Activated naive CD4-positive, alpha-beta T cell treated with anti-CD3 and anti-CD28 coated beads, Interleukin-2, amount 50 U/mL, for 72 hours (primary cell): ENCODE results near the gene DRC7. TPM values are rescaled to one million over a fixed set of nuclear protein-coding genes. Genes with fewer than 3 reads are reported as not detected.
A peak's percentile ranks its signal among the peaks of the same experiment; 100 is the strongest.

Source experiments
- ATAC-seq, 2 donors: fragments of 150-1000 bp; cut with Tn5 transposase; 2 replicates each; pipeline ENCODE4 v1.10.0; 2021; ENCODE audit warnings: mild to moderate bottlenecking in 2 of 2, moderate library complexity in 2 of 2
- DNase-seq, 2 donors: peaks; one replicate each; pipeline ENCODE4 v3.0.0; 2021 to 2022; ENCODE audit warnings: low spot score in 2 of 2
- H3K27ac Mint-ChIP-seq, 2 donors: one replicate each; pipeline ENCODE4 v1.8.0; 2022; ENCODE audit warnings: mild to moderate bottlenecking in 2 of 2, mixed read lengths in 2 of 2
- H3K36me3 Mint-ChIP-seq, 2 donors: one replicate each; pipeline ENCODE4 v1.8.0; 2022; ENCODE audit warnings: mixed read lengths in 2 of 2
- H3K9me3 Mint-ChIP-seq, 2 donors: one replicate each; pipeline ENCODE4 v1.8.0; 2022; ENCODE audit warnings: mixed read lengths in 2 of 2
- total RNA-seq, 2 donors: library from RNA; stranded (reverse); gene quantifications; one replicate each; pipeline ENCODE4 v1.2.3, GENCODE V29; 2022

DRC7 gene, protein sequence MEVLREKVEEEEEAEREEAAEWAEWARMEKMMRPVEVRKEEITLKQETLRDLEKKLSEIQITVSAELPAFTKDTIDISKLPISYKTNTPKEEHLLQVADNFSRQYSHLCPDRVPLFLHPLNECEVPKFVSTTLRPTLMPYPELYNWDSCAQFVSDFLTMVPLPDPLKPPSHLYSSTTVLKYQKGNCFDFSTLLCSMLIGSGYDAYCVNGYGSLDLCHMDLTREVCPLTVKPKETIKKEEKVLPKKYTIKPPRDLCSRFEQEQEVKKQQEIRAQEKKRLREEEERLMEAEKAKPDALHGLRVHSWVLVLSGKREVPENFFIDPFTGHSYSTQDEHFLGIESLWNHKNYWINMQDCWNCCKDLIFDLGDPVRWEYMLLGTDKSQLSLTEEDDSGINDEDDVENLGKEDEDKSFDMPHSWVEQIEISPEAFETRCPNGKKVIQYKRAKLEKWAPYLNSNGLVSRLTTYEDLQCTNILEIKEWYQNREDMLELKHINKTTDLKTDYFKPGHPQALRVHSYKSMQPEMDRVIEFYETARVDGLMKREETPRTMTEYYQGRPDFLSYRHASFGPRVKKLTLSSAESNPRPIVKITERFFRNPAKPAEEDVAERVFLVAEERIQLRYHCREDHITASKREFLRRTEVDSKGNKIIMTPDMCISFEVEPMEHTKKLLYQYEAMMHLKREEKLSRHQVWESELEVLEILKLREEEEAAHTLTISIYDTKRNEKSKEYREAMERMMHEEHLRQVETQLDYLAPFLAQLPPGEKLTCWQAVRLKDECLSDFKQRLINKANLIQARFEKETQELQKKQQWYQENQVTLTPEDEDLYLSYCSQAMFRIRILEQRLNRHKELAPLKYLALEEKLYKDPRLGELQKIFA
- not detected for total RNA-seq

- Mint-ChIP-seq H3K9me3 (no peaks in the 10 kb centered on the region), H3K36me3 (no peaks in the 10 kb centered on the region), H3K27ac (no peak within 1 kb of the TSS)
- DNase-seq (no peak), ATAC-seq (peak in 1 of 2 donors; percentile 78)
Measured at GRCh38 chr16:57694725-57695679, at the start of gene DRC7. Gene DRC7, plus strand, starts transcription at chr16:57694806. Its CDS starts 3,144 bp downstream, at chr16:57697950.

DNA sequence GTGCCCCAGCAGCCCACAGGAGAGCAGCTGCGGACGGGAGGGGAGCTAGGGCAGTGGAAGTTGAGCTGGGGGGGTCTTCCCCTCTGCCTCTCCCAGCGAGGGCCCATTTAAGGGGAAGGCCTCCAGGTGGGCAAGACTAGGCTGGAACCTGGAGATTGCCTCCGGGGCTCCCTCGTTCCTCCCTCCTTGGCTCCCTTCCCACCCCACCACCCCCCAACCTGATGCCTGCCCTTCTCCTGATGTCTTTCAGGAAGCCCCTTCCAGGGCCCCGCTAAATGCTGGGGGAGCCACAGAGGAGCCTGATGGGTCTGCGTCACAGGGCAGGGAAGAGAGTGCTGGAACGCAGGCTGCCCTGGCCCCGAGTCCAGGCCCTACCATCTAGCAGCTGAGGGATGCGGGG is 49.4 kb upstream of the DRC7 start:
- DNase-seq, result no peak
- Mint-ChIP-seq H3K9me3 (no peaks in the 10 kb centered on the region), H3K27ac (no peak overlapping the region), H3K36me3 (no peaks in the 10 kb centered on the region)
- no peak for ATAC-seq

- Mint-ChIP-seq H3K9me3 (no peaks in the 10 kb centered on the region), H3K27ac (no peak overlapping the region), H3K36me3 (no peaks in the 10 kb centered on the region)
- DNase-seq, result no peak
- ATAC-seq, result no peak
Measured at GRCh38 chr16:57645691-57646387, 48.8 kb upstream of the DRC7 start.

DNA sequence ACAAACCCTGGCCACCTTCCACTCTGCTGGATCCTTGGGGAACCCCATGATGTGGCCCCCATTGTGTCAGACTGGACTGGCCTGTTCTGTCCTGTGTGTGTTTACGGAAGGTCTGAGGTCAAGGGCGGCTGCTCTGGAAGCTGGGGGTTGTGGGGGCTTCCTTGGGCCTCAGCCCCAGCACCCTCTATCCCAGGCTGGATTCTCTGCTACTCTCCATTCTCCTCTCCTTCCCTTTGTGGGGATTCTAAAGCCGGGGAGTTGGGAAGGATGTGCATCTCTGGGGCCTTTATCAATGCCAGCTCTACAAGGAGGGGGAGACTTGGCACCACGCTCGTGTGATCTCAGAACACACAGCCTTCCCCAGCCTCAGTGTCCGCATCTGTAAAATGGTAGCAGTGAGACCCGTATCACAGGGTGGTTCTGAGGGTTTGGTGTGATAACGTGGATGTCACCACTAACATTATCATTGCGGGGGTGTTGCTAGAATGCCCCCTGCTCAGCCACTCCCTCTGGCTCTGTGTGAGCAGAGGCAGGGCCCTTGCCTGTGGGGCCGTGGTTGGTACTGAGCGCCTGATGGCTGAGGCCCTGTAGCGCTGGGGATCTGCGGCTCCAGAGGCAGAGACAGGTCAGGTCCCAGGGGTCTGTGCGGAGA is 48.1 kb upstream of the DRC7 start:
- H3K27ac Mint-ChIP-seq, result no peak overlapping the region
- H3K9me3 Mint-ChIP-seq, result no peaks in the 10 kb centered on the region
- no peaks in the 10 kb centered on the region for H3K36me3 Mint-ChIP-seq
- DNase-seq, result no peak
- ATAC-seq, result no peak

DNA sequence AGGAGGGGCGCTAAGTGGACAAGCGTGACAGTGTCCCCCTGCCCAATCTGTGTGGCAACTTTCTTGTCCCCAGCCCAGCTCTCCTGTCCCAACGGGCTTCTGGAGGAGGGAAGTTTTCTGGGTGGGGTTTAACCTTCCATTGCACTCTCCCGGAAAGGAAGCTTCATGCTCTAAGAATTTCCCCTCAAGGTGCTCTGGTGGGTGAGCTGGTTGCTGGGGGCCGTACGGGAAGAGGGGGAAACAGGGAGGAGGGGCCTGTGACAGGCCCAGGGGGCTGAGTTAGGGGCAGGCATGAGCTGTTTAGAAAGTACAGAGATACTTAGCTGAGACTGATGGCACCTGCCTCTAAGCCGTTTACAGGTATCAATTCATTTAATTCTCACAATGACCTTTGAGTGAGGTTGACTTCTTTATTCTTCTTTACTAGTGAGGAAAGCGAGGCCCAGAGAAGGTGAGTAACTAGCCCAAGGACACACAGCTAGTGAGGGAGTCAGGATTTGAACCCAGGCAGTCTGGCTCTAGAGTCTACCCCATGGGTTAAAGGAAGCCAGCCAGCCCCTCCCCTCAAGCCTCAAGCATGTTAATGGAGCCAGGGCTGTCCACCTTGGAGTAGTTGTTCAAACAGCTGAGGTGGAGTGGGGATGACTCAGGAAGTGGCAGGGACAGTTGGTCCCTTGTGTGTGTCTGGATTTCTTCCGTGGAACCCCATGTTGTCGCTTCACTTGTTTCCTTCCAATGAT is 47.3 kb upstream of the DRC7 start:
- H3K9me3 Mint-ChIP-seq, result no peaks in the 10 kb centered on the region
- ATAC-seq, result no peak
- no peaks in the 10 kb centered on the region for H3K36me3 Mint-ChIP-seq
- no peak for DNase-seq
- peak overlapping the region; percentile 72 to 84 for H3K27ac Mint-ChIP-seq

DNA sequence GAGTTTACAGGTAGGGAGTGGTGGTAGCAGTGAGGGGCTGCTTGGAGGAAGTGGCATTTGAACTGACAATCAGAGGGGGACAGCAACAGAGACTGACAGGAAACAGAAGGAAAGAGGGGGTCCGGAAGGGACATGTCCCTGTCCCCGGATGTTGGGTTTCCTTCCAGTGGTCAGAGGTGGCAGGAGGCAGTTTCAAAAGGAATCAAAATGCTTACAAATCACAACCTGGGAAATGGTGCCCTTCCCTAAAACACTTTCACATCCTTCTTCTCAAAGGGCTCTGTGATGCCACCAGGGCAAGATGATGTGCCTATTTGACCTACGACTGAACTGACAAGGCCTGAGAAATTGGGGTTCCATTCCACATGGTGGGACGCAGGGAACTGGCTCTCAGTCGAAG is 46.5 kb upstream of the DRC7 start:
- Mint-ChIP-seq H3K27ac (peak overlapping the region in 1 of 2 donors; percentile 84), H3K9me3 (no peaks in the 10 kb centered on the region), H3K36me3 (no peaks in the 10 kb centered on the region)
- no peak for ATAC-seq
- DNase-seq, result no peak

GRCh38 chr16:57648581-57649442 is 45.8 kb upstream of the DRC7 start:
- Mint-ChIP-seq H3K36me3 (no peaks in the 10 kb centered on the region), H3K9me3 (no peaks in the 10 kb centered on the region), H3K27ac (peak overlapping the region; percentile 56 to 68)
- ATAC-seq (peak; percentile 83 to 85), DNase-seq (peak; percentile 87 to 94)

- no peak for ATAC-seq
- no peaks in the 10 kb centered on the region for H3K36me3 Mint-ChIP-seq
Measured at GRCh38 chr16:57649443-57649751, 45.2 kb upstream of the DRC7 start.

DNA sequence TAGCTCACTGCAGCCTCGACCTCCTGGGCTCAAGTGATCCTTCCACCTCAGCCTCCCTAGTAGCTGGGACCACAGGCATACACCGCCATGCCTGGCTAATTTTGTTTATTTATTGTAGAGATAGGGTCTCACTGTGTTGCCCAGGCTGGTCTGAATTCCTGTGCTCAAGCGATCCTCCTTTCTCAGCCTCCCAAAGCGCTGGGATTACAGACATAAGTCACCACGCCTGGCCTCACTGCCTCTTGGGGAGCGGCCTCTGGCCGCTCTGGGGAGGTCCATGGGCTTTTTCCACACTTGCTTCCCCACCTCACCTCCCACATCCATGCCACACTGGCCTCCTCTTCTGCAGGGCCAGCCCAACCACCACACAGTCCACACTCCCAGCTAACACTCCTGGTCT is 44.8 kb upstream of the DRC7 start:
- no peaks in the 10 kb centered on the region for H3K9me3 Mint-ChIP-seq
- DNase-seq (no peak), ATAC-seq (no peak)
- H3K36me3 Mint-ChIP-seq, result no peaks in the 10 kb centered on the region
- peak overlapping the region in 1 of 2 donors; percentile 15 for H3K27ac Mint-ChIP-seq

More at GRCh38 chr16:57649443-57649751, 45.2 kb upstream of the DRC7 start:
- Mint-ChIP-seq H3K27ac (peak overlapping the region; percentile 56 to 68), H3K9me3 (no peaks in the 10 kb centered on the region)
- no peak for DNase-seq

DNA sequence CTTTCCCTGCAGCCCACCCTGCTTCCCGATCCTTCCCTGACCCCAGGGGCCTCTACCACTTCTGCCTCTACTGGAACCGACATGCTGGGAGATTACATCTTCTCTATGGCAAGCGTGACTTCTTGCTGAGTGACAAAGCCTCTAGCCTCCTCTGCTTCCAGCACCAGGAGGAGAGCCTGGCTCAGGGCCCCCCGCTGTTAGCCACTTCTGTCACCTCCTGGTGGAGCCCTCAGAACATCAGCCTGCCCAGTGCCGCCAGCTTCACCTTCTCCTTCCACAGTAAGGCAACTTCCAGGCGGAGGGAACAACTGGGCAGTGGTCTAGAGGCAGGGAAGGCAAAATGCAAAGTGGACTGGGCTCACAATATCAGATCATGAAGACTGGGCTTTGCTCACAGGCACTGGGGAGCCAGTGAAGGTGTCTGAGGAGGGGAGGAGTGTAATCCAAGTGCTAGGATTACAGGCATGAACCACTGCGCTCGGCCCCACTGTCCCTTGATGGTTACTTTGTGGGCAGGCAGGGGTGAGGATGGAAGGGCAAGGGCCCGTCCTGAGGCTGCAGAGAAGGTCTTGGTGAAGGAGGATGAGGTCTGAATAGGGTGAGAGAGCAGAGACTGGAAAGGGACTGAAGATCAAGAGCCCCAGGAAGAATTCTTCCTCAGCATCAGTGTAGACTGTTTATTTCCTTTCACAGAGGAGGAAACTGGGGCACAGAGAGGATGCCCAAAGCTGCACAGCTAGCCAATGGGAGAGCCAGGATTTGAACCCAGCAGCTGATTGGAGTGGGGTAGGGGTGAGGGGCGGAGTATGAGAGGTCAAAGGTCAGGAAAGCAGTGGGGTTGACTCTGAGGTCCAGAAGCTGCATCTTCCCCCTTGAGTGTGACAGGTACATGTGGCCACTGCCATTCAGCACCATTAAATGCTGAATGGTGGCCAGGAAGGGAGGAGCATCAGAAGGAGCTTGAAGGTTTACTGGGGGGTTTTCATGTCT is 43.0 kb upstream of the DRC7 start:
- H3K27ac Mint-ChIP-seq, result peak overlapping the region; percentile 26 to 39
- no peak for DNase-seq
- H3K9me3 Mint-ChIP-seq, result no peaks in the 10 kb centered on the region
- no peaks in the 10 kb centered on the region for H3K36me3 Mint-ChIP-seq
- ATAC-seq, result peak in 1 of 2 donors; percentile 46

GRCh38 chr16:57652695-57653471 is 41.7 kb upstream of the DRC7 start:
- no peak overlapping the region for H3K27ac Mint-ChIP-seq
- no peak for DNase-seq
- H3K36me3 Mint-ChIP-seq, result no peaks in the 10 kb centered on the region
- H3K9me3 Mint-ChIP-seq, result no peaks in the 10 kb centered on the region
- no peak for ATAC-seq

DNA sequence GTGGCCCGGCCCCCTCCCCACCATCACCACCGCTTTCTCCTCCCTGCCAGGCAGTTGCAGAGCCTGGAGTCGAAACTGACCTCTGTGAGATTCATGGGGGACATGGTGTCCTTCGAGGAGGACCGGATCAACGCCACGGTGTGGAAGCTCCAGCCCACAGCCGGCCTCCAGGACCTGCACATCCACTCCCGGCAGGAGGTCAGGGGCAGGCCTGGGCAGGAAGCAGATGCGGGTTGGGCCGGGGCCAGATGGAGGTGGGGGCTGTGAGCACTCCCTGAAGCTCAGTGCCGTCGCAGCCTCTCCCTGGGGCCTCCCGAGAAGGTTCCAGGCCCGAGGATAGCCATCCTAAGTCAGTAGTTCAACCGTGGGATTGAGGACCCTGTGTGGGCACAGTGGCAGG is 40.7 kb upstream of the DRC7 start:
- Mint-ChIP-seq H3K9me3 (no peaks in the 10 kb centered on the region), H3K27ac (no peak overlapping the region), H3K36me3 (no peaks in the 10 kb centered on the region)
- DNase-seq (no peak), ATAC-seq (no peak)
